GDM1 (cell line): ENCODE data around the gene SPATA33.
"Not testable (repeated sequence)": the region's sequence is repeated elsewhere in the genome, so short reads cannot be mapped to it uniquely, and the experiment has no call there.

Source experiments
- DNase-seq: peaks from one replicate; lab custom pipeline; 2025; lab: John Stamatoyannopoulos, UW

SPATA33 gene

GRCh38 chr16:89664238-89664637 is 6.6 kb downstream of the SPATA33 start:
- DNase-seq: not testable (repeated sequence)

- not testable (repeated sequence) for DNase-seq
Measured at GRCh38 chr16:89667000-89667399, 9.4 kb downstream of the SPATA33 start.

- DNase-seq: no peak
Measured at GRCh38 chr16:89667633-89668032, 10.0 kb downstream of the SPATA33 start.

- DNase-seq: no peak
Measured at GRCh38 chr16:89668790-89669158, 11.1 kb downstream of the SPATA33 start.

- DNase-seq: no peak
Measured at GRCh38 chr16:89669755-89670154, 12.1 kb downstream of the SPATA33 start.

- DNase-seq: no peak
Measured at GRCh38 chr16:89670496-89671431, 13.1 kb downstream of the SPATA33 start.

- DNase-seq: not testable (repeated sequence)
Measured at GRCh38 chr16:89671565-89671964, 13.9 kb downstream of the SPATA33 start.

- DNase-seq: no peak
Measured at GRCh38 chr16:89672177-89672941, 14.7 kb downstream of the SPATA33 start.

GRCh38 chr16:89678258-89678657 is 20.6 kb downstream of the SPATA33 start:
- no peak for DNase-seq

- no peak for DNase-seq
Measured at GRCh38 chr16:89685916-89686315, 28.3 kb downstream of the SPATA33 start.

- DNase-seq: peak; percentile 79
Measured at GRCh38 chr16:89686520-89687091, 29.0 kb downstream of the SPATA33 start, which contains the start of gene CDK10. Gene CDK10, plus strand, starts transcription at chr16:89686689. Its CDS starts 22 bp downstream, at chr16:89686711.

GRCh38 chr16:89687092-89687940 is 29.7 kb downstream of the SPATA33 start:
- no peak for DNase-seq

GRCh38 chr16:89688395-89688794 is 30.8 kb downstream of the SPATA33 start:
- DNase-seq: no peak

- no peak for DNase-seq
Measured at GRCh38 chr16:89689142-89689541, 31.5 kb downstream of the SPATA33 start.

GRCh38 chr16:89689621-89690020 is 32.0 kb downstream of the SPATA33 start:
- DNase-seq: not testable (repeated sequence)

- DNase-seq: no peak
Measured at GRCh38 chr16:89690392-89690901, 32.8 kb downstream of the SPATA33 start.

- DNase-seq: no peak
Measured at GRCh38 chr16:89691231-89691985, 33.8 kb downstream of the SPATA33 start.

- DNase-seq: no peak
Measured at GRCh38 chr16:89691986-89692569, 34.4 kb downstream of the SPATA33 start.

- DNase-seq: no peak
Measured at GRCh38 chr16:89693289-89693731, 35.7 kb downstream of the SPATA33 start.
